ENCODE data around the gene MMRN2.

DNA sequence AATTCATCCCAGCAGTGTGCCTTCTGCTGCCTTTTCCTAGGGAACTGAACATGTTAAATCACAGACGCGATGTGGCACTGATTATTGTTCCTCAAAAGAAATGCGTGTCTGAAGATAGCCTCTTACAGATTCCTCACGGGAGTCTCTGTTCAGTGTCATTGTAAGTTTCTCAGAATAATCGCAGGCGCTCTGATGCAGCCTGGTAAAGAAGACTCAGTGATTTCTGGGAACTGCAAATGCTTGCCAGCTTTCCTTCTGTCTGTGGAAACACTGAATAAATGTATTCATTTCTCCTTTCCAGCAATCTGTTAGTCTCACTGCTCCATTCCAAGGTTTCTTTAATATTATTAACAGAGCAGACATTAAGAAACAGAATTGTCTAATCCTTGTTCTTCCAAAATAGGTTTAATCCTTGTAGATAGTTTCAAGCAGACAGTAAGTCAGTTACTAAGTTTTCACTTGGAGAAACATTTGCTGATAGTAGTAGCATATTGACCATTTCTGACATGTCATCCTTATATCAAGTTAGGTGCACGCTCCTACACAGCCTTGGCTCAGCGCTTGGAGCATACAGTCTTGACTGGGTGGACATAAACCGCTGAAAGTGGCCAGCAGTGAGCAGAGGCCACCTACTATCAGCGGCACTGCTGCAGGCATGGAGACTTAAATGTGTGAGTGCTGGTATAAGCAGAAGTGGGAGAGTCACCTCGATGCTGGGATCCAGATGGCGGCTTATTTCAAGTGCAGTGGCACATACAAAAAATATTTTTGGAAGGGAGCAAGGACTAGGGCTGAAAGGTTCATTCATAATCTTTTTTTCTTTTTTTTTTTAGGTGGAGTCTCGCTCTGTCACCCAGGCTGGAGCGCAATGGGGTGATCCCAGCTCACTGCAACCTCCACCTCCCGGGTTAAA, 27.7 kb downstream of the MMRN2 start:
- TF ChIP-seq HNF4A (conservative IDR thresholded peaks at IDR 0.05): no peak
- TF ChIP-seq FOXA1 (IDR thresholded peaks at IDR 0.05): no peak
- no peak for TF ChIP-seq RAD21 (IDR thresholded peaks at IDR 0.05)
- TF ChIP-seq, protein P1, sequence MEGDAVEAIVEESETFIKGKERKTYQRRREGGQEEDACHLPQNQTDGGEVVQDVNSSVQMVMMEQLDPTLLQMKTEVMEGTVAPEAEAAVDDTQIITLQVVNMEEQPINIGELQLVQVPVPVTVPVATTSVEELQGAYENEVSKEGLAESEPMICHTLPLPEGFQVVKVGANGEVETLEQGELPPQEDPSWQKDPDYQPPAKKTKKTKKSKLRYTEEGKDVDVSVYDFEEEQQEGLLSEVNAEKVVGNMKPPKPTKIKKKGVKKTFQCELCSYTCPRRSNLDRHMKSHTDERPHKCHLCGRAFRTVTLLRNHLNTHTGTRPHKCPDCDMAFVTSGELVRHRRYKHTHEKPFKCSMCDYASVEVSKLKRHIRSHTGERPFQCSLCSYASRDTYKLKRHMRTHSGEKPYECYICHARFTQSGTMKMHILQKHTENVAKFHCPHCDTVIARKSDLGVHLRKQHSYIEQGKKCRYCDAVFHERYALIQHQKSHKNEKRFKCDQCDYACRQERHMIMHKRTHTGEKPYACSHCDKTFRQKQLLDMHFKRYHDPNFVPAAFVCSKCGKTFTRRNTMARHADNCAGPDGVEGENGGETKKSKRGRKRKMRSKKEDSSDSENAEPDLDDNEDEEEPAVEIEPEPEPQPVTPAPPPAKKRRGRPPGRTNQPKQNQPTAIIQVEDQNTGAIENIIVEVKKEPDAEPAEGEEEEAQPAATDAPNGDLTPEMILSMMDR (IDR thresholded peaks at IDR 0.05; ENCODE audit: low read depth, low read length, missing input control): no peak
- no peak for TF ChIP-seq YY1 (IDR thresholded peaks at IDR 0.05)
- TF ChIP-seq SP1 (IDR thresholded peaks at IDR 0.05): no peak
- TF ChIP-seq, protein P2, sequence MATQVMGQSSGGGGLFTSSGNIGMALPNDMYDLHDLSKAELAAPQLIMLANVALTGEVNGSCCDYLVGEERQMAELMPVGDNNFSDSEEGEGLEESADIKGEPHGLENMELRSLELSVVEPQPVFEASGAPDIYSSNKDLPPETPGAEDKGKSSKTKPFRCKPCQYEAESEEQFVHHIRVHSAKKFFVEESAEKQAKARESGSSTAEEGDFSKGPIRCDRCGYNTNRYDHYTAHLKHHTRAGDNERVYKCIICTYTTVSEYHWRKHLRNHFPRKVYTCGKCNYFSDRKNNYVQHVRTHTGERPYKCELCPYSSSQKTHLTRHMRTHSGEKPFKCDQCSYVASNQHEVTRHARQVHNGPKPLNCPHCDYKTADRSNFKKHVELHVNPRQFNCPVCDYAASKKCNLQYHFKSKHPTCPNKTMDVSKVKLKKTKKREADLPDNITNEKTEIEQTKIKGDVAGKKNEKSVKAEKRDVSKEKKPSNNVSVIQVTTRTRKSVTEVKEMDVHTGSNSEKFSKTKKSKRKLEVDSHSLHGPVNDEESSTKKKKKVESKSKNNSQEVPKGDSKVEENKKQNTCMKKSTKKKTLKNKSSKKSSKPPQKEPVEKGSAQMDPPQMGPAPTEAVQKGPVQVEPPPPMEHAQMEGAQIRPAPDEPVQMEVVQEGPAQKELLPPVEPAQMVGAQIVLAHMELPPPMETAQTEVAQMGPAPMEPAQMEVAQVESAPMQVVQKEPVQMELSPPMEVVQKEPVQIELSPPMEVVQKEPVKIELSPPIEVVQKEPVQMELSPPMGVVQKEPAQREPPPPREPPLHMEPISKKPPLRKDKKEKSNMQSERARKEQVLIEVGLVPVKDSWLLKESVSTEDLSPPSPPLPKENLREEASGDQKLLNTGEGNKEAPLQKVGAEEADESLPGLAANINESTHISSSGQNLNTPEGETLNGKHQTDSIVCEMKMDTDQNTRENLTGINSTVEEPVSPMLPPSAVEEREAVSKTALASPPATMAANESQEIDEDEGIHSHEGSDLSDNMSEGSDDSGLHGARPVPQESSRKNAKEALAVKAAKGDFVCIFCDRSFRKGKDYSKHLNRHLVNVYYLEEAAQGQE (IDR thresholded peaks at IDR 0.05): no peak
- no peak for TF ChIP-seq HNF4G (IDR thresholded peaks at IDR 0.05)
- TF ChIP-seq, protein P3, sequence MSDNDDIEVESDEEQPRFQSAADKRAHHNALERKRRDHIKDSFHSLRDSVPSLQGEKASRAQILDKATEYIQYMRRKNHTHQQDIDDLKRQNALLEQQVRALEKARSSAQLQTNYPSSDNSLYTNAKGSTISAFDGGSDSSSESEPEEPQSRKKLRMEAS (IDR thresholded peaks at IDR 0.05): no peak
- TF ChIP-seq TAF1 (conservative IDR thresholded peaks at IDR 0.05): no peak
- no peak for TF ChIP-seq EGR1 (IDR thresholded peaks at IDR 0.05; ENCODE audit: low read depth in 2 of 2)
- no peak for TF ChIP-seq JUND (IDR thresholded peaks at IDR 0.05)
- TF ChIP-seq NR2F2 (IDR thresholded peaks at IDR 0.05): no peak
- TF ChIP-seq, protein P4, sequence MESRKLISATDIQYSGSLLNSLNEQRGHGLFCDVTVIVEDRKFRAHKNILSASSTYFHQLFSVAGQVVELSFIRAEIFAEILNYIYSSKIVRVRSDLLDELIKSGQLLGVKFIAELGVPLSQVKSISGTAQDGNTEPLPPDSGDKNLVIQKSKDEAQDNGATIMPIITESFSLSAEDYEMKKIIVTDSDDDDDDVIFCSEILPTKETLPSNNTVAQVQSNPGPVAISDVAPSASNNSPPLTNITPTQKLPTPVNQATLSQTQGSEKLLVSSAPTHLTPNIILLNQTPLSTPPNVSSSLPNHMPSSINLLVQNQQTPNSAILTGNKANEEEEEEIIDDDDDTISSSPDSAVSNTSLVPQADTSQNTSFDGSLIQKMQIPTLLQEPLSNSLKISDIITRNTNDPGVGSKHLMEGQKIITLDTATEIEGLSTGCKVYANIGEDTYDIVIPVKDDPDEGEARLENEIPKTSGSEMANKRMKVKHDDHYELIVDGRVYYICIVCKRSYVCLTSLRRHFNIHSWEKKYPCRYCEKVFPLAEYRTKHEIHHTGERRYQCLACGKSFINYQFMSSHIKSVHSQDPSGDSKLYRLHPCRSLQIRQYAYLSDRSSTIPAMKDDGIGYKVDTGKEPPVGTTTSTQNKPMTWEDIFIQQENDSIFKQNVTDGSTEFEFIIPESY (IDR thresholded peaks at IDR 0.05): no peak

Data from liver (tissue), 3 donors.